GM19324 (cell line): Measurements from ENCODE around the gene PAX7.

Experiments used
- ATAC-seq: cut with Tn5 transposase; IDR thresholded peaks from one replicate; pipeline ENCODE4 v1.9.1; 2021; ENCODE audit warnings: mild to moderate bottlenecking, moderate library complexity; ENCODE audit not compliant: unreplicated experiment, low FRiP score

Gene PAX7

GRCh38 chr1:18640228-18641004 lies 9.8 kb downstream of the PAX7 start:
- ATAC-seq: no peak

GRCh38 chr1:18641005-18641941 lies 10.6 kb downstream of the PAX7 start:
- ATAC-seq: no peak

DNA sequence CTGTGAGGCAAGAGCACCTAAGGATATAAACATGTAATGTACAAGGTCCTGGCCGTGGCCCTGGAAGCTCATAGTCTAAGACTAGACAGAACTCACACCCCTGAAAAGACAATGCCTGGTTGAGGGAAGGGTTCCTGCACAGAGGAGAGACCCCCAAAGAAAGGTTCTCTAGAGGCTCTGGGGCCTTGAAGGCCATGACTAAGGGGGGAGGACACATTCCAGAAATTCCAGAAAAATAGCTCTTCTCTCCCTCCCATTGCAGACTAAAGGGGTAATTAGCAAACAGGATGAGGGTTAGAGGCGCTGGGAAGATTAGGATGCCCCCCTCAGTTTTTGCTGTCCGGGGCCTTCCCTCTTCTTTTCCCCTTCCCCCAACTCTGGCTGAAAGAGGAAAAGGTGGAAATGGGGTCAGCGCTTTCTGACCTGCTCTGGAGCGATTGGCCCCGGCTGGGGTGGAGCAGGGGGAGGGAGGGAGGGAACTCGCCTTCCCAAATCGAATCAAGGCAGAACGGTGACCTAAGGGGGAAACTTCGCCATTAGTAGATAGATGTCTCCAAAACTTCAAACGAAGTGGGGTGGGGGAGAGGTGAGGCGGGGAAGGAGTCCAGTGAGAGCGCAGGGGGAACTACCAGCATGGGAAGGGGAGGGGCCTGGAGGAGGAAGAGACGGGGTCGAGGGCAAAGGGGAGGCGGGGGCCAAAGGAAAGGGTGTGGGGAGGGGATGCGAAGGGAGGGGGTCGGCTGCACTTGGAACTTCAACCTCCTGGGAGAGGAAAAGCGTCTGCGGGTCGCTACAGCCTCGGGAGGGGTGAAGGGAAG lies 11.8 kb downstream of the PAX7 start:
- ATAC-seq: no peak

DNA sequence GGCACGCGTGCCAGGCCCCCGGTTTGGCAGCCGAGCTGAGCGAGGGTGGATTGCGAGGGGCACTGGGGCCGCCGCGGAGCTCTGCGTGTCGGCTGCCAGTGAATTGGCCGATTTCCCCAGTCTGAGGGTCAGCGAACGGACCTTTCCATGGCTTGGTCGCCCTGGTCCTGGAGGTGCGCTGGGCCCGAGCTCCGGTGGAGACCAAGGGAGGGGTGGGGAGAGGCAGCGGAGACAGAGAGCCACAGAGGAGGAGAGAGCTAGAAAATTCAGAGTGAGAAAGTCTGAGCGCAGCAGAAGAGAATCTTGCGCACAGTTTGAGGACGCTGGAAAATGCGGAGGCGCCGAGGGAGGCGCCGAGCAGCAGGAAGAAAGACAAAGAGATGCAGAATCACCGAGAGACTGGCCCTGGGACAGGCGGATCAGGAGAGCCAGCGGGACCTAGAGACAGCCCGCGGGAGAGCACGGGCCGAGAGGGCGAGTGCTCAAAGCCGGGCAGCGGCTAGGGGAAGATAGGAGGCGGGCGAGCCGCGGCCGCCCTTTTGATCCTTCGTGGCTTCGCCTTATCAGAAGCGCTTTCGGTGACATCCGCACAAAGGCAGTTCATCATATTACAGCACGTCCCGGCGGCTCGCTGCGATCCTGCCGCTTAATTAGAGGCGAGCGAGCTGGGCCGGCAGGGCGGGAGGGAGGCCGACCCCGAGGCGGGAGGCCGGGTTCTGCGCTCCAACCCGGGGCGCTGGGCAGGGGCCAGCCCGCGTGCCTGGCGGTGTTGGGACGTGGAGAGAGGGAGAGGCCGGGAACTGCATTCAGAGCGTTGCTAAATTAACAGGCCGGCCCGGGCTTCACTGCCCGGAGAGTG lies 12.7 kb downstream of the PAX7 start:
- ATAC-seq: no peak

GRCh38 chr1:18644013-18644399 lies 13.4 kb downstream of the PAX7 start:
- ATAC-seq: no peak

DNA sequence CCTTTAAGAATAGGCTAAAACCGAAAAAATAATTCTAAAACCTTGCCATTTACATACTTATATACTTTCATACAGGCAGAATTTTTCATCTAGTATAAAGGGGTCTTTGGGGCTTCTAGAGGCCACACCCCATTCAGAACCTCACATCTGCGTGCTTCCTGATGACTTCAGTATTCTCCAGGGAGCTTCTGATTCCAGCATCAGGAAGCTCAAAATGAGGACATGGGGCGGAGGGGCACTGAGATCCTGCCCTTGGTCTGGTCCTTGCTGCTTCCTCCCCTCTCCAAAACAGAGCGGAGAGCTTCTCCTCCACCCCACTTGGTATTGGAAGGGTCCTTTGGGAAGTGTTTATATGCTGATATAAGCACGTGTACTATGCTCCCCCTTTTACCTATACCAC lies 13.8 kb downstream of the PAX7 start:
- ATAC-seq: no peak

- no peak for ATAC-seq
These were observed 14.5 kb downstream of the PAX7 start for GRCh38 chr1:18644973-18645746.

- no peak for ATAC-seq
These were observed 15.1 kb downstream of the PAX7 start for GRCh38 chr1:18645747-18646090.

GRCh38 chr1:18646091-18646785 lies 15.6 kb downstream of the PAX7 start:
- no peak for ATAC-seq

DNA sequence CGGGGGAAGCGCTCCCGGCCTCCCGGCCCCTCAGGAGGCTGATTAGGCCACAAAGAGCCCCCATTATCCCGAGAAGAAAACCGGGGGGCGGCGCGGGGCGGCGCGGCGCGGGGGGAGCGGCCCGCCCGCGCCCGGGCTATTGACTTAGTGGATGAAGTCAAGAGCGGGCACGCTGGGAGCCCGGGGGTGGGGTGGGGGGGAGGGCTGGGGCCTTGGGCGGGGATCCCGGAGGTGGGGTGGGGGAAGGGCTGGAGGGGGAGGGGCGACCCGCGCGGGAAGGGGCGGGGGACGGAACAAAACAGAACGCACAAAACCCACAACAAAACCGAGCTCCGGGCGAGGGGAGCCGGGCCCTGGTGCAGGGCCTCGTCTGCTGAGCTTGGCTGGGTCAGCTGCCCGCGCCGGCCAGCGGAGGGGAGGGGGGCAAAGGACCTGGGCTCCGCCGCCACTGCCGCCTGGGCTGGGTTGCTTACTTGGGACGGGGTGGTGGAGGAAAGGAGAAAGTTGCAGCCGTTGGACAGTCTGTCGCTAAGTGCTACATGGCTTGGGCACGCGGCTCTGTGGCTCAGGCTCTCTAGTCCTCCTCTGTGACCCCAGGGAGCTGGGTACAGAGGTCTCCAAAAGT lies 16.3 kb downstream of the PAX7 start:
- ATAC-seq: no peak

DNA sequence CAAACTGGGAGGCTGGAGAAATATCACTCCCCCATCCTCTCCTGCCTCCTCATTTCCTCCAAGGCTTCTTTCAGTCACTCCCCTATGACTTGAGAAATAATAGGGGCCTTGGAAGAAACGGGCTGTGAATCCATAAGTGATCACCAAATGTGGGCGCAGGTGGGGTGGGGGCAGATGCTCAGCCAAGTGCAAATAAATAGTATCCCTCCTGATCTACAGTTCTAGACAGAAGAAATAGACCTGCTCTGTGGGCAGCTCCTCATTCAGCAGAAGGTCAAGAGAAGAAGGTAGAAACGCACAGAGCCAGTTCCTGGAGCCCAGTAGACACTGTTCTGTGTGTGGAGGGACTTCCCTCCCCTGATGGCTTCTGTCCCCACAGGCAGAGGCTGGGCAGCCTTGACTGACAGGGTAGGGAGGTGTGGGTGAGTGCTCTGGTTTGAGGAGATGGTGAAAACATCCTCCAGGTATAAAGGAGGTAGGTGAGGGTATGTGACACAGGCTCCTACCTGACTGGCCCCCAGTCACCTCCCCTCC lies 17.1 kb downstream of the PAX7 start:
- ATAC-seq: no peak

DNA sequence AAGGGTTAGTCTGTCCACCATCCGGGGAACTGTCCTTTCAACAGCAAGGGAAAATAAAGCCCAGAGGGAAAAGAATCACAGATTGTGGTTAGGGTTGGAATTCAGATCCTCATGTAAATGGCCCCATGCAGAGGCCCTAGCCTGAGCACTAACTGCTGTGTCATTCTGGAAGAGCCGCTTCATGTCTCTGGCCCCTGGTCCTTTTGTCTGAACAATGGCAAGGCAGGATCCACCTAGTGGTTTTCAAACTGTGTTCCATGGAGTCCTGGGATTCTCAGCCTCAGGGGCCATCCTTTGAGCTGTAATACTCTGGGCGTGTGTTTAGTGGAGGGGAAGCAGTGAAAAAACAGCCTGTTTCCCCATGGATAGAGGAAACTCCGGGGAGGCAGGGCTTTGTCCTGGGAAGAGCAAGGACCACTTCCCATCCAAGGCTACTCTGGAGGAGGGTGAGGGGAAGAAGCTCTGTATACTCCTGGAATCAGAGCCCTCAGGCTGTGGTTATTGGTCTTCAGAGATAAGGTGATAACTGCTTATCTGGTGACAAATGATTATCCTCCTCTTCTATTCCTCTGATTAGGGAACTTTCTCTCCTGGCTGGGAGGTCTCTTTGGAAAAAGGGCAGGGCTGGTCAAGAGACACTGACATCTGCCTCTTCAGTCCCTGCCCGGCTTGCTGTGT lies 19.2 kb downstream of the PAX7 start:
- no peak for ATAC-seq

DNA sequence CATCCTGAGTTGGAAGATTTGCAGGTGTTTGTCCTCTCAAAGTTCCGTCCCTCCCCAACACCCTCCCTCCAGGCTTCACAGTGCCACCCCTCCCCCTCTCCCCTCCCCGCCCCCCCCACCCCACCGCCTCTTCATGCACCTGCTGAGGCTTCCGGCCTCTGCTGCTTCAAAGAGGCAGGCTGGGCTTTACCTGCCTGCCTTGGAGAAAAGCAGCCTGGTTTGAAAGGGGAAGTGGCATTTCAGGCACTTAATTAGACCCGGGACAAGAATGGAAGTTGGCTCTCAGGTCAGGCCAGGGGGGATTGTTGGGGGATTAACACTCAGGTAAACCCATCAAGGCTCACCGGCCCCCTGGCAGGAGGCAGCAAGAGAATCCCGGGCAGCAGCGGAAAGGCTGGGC lies 21.1 kb downstream of the PAX7 start:
- no peak for ATAC-seq

DNA sequence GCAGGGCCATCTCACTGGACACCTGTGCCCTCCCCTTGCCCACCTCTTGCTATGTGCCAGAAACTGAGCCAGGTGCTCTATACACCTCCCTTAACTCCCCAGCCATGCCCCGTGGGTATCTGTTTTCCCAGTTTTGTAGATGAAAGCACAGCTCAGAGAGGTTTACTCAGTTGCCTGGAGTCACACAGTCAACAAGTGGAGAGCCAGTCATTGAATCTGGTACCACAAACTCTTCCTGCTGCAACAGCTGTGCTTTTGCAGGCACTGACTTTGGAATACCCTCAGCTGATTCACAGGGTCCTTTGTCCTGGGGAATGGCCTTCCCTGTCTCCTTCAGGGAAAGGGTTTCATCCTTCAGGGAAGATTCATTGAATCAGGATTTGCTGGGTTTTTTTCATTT lies 22.1 kb downstream of the PAX7 start:
- ATAC-seq: no peak

- ATAC-seq: no peak
These were observed 22.7 kb downstream of the PAX7 start for GRCh38 chr1:18653367-18653766.

- ATAC-seq: no peak
These were observed 23.3 kb downstream of the PAX7 start for GRCh38 chr1:18653916-18654315.

GRCh38 chr1:18654599-18654998 lies 24.0 kb downstream of the PAX7 start:
- no peak for ATAC-seq
